HG02623 (cell line): ENCODE data around the gene ACADM.
"Not testable (repeated sequence)": the region's sequence is repeated elsewhere in the genome, so short reads cannot be mapped to it uniquely, and the experiment has no call there.

Experiments
- ATAC-seq: cut with Tn5 transposase; IDR thresholded peaks from one replicate; pipeline ENCODE4 v1.9.1; 2021; ENCODE audit warnings: moderate library complexity; ENCODE audit not compliant: unreplicated experiment

ACADM gene

GRCh38 chr1:75724472-75725022 is at the start of gene ACADM:
TSS of gene ACADM (plus strand) at chr1:75724709. CDS start at chr1:75724788, 79 bp downstream.
- peak; percentile 88 for ATAC-seq

- no peak for ATAC-seq
Observed at GRCh38 chr1:75677443-75677842, 47.1 kb upstream of the ACADM start.

GRCh38 chr1:75677964-75678363 is 46.5 kb upstream of the ACADM start:
- not testable (repeated sequence) for ATAC-seq

GRCh38 chr1:75690547-75690946 is 34.0 kb upstream of the ACADM start:
- ATAC-seq: no peak

GRCh38 chr1:75693551-75693950 is 31.0 kb upstream of the ACADM start:
- no peak for ATAC-seq

GRCh38 chr1:75696000-75696399 is 28.5 kb upstream of the ACADM start:
- ATAC-seq: no peak

GRCh38 chr1:75707191-75707590 is 17.3 kb upstream of the ACADM start:
- ATAC-seq: no peak

GRCh38 chr1:75708910-75709309 is 15.6 kb upstream of the ACADM start:
- no peak for ATAC-seq

GRCh38 chr1:75710832-75711231 is 13.7 kb upstream of the ACADM start:
- ATAC-seq: no peak

- no peak for ATAC-seq
Observed at GRCh38 chr1:75711846-75712245, 12.7 kb upstream of the ACADM start.

GRCh38 chr1:75712306-75712705 is 12.2 kb upstream of the ACADM start:
- ATAC-seq: no peak

GRCh38 chr1:75719810-75720209 is 4.7 kb upstream of the ACADM start:
- no peak for ATAC-seq

- ATAC-seq: no peak
Observed at GRCh38 chr1:75720325-75720724, 4.2 kb upstream of the ACADM start.

GRCh38 chr1:75720820-75721219 is 3.7 kb upstream of the ACADM start:
- no peak for ATAC-seq

GRCh38 chr1:75722246-75722645 is 2.3 kb upstream of the ACADM start:
- not testable (repeated sequence) for ATAC-seq

- ATAC-seq: no peak
Observed at GRCh38 chr1:75722966-75723365, 1.5 kb upstream of the ACADM start.

- peak; percentile 64 for ATAC-seq
Observed at GRCh38 chr1:75723989-75724471, 479 bp upstream of the ACADM start.

GRCh38 chr1:75725266-75725665 is 757 bp downstream of the ACADM start:
- no peak for ATAC-seq

GRCh38 chr1:75725861-75726361 is 1.4 kb downstream of the ACADM start:
- ATAC-seq: no peak

GRCh38 chr1:75727571-75727970 is 3.1 kb downstream of the ACADM start:
- ATAC-seq: no peak

GRCh38 chr1:75730432-75730831 is 5.9 kb downstream of the ACADM start:
- ATAC-seq: no peak

- no peak for ATAC-seq
Observed at GRCh38 chr1:75731881-75732280, 7.4 kb downstream of the ACADM start.

GRCh38 chr1:75732703-75733102 is 8.2 kb downstream of the ACADM start:
- ATAC-seq: no peak
